Fibroblast of pulmonary artery (primary cell): Measurements from ENCODE around the gene PRMT3.
"Not testable (repeated sequence)": the region's sequence is repeated elsewhere in the genome, so short reads cannot be mapped to it uniquely, and the experiment has no call there.

Experiments used
- DNase-seq: peaks from one replicate; pipeline ENCODE4 v3.0.0-alpha.2; 2010; ENCODE audit warnings: low read depth
- H3K4me3 ChIP-seq: replicated peaks from 2 replicates; pipeline ENCODE4 v1.5.1; 2011; ENCODE audit warnings: low read depth, mild to moderate bottlenecking, control low read depth, low read length, moderate library complexity
- CTCF ChIP-seq: IDR thresholded peaks from 2 replicates; pipeline ENCODE4 v1.5.1; 2011; ENCODE audit warnings: mild to moderate bottlenecking, control low read depth, low read length, inconsistent platforms; ENCODE audit errors: missing control alignments

The PRMT3 gene

GRCh38 chr11:20467487-20468185, 80.1 kb downstream of the PRMT3 start:
- no peak for TF ChIP-seq CTCF
- no peak overlapping the region for H3K4me3 ChIP-seq
- DNase-seq: no peak

DNA sequence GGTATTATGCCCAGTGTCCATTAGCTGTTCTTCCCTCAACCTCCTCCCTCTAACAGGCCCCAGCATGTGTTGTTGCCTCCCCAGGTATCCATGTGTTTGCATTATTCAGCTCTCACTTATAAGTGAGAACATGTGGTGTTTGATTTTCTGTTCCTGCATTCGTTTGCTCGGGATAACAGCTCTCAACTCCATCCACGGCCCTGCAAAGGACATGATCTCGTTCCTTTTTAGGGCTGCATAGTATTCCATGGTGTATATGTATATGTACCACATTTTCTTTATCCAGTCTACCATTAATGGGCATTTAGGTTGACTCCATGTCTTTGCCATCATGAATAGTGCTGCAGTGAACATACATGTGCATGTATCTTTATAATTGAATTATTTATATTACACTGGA, 82.8 kb downstream of the PRMT3 start:
- no peak for DNase-seq
- no peak overlapping the region for H3K4me3 ChIP-seq
- TF ChIP-seq CTCF: no peak

DNA sequence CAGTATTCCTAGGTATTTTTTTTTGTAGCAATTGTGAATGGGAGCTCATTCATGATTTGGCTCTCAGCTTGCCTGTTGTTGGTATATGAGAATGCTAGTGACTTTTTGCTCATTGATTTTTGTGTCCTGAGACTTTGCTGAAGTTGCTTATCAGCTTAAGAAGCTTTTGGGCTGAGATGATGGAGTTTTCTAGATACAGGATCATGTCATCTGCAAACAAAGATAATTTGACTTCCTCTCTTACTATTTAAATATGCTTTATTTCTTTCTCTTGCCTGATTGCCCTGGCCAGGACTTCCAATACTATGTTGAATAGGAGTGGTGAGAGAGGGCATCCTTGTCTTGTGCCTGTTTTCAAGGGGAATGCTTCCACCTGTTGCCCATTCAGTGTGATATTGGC, 84.4 kb downstream of the PRMT3 start:
- not testable (repeated sequence) for DNase-seq, H3K4me3 ChIP-seq

GRCh38 chr11:20474176-20474881, 86.8 kb downstream of the PRMT3 start:
- DNase-seq: no peak
- TF ChIP-seq CTCF: no peak
- no peak overlapping the region for H3K4me3 ChIP-seq

- TF ChIP-seq CTCF: no peak
- no peak overlapping the region for H3K4me3 ChIP-seq
- DNase-seq: no peak
These were observed 87.5 kb downstream of the PRMT3 start for GRCh38 chr11:20474882-20475517.

DNA sequence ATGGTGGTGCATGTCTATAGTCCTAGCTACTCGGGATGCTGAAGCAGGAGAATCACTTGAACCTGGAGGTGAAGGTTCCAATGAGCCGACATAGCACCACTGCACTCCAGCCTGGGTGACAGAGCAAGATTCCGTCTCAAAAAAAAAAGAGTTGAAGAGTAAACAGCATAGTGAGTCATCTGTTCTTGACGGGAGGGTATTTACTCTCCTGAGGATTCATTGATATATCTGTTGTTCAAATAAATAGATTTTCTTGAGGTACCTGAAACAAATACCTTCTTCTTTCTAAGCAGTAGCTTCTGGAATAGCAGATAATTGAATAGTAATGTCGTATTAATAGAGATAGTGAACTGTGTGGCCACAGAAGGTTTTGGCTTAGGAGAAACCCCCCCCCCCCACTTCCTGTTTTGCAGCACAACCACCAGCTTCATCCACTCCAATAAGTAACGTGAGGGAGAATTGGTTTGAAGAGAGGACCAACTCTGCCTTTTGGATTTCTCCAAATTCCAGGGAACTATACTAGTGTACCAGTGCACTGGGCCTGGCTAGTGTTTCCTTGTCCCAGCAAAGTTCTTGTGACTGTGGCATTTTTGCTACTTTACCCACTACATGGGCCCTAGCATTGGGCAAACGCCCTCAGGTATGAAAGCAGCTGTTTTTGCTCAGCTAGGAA, 90.0 kb downstream of the PRMT3 start:
- TF ChIP-seq CTCF: no peak
- no peak overlapping the region for H3K4me3 ChIP-seq
- DNase-seq: no peak

DNA sequence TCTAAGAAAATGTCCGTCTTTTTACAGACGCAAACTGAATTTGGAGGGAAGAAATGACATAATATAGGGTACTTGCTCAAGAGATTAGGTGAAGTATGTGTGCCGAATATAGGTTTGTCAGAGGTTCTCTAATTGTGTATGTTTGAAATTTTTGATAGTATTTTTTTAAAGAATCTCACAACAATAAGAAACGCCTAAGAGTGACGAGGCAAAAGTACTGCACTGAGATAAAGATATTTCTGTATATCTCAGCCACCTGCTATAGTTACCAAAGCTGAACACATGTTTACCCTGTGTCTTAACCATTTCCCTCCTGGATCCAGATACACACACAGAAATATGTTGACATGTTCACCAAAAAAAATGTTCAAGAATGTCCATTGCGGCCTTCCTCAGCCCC, 92.0 kb downstream of the PRMT3 start:
- DNase-seq: no peak
- TF ChIP-seq CTCF: no peak
- H3K4me3 ChIP-seq: no peak overlapping the region
